ENCODE data around the gene ZBTB7C. TPM values are rescaled to one million over a fixed set of nuclear protein-coding genes. Genes with fewer than 3 reads are reported as not detected.

The ZBTB7C gene
- total RNA-seq, 2 experiments from 2014 or later: not detected

- ChIA-PET POLR2A (no interaction called here), CTCF (ENCODE audit: unreplicated experiment) (no interaction called here)
- Histone ChIP-seq H3K79me2 (ENCODE audit: insufficient read depth, low read depth, low read length) (no peaks in the 10 kb centered on the region), H4K20me1 (ENCODE audit: insufficient read depth, low read length) (no peaks in the 10 kb centered on the region), H3K9me2 (ENCODE audit: insufficient read depth, low read length) (no peaks in the 10 kb centered on the region), H2AFZ (ENCODE audit: low read length) (no peak overlapping the region), H3K4me3 (ENCODE audit: low read depth, low read length, poor library complexity, severe bottlenecking) (no peak overlapping the region), H3K36me3 (ENCODE audit: insufficient read depth, low read length) (no peaks in the 10 kb centered on the region), H3K9me3 (ENCODE audit: low read length) (no peaks in the 10 kb centered on the region), H3K27ac (ENCODE audit: low read depth, low read length, poor library complexity, severe bottlenecking) (no peak overlapping the region), H3K4me1 (ENCODE audit: insufficient read depth, low read length, poor library complexity, severe bottlenecking) (no peaks in the 10 kb centered on the region), H3K4me2 (ENCODE audit: low read length) (no peak overlapping the region)
- no TSS peak for BruUV-seq (replicated peaks)
- DNase-seq (ENCODE audit: low spot score): no peak
- TF ChIP-seq EZH2phosphoT487 (IDR thresholded peaks at IDR 0.05; ENCODE audit: borderline replicate concordance, low read depth, low read length) (no peak), CTCF (conservative IDR thresholded peaks at IDR 0.05; ENCODE audit: low read length) (no peak)
- intact Hi-C loops (cut with micrococcal nuclease; ENCODE audit: unreplicated experiment): no loop called here
These were observed 317.2 kb downstream of the ZBTB7C start for GRCh38 chr18:48091869-48092497.

- Histone ChIP-seq H4K20me1 (ENCODE audit: insufficient read depth, low read length) (no peaks in the 10 kb centered on the region), H2AFZ (ENCODE audit: low read length) (no peak overlapping the region), H3K4me2 (ENCODE audit: low read length) (no peak overlapping the region), H3K36me3 (ENCODE audit: insufficient read depth, low read length) (no peaks in the 10 kb centered on the region), H3K9me3 (ENCODE audit: low read length) (no peaks in the 10 kb centered on the region), H3K79me2 (ENCODE audit: insufficient read depth, low read depth, low read length) (no peaks in the 10 kb centered on the region), H3K9me2 (ENCODE audit: insufficient read depth, low read length) (no peaks in the 10 kb centered on the region), H3K27ac (ENCODE audit: low read depth, low read length, poor library complexity, severe bottlenecking) (no peak overlapping the region), H3K4me1 (ENCODE audit: insufficient read depth, low read length, poor library complexity, severe bottlenecking) (no peaks in the 10 kb centered on the region), H3K4me3 (ENCODE audit: low read depth, low read length, poor library complexity, severe bottlenecking) (no peak overlapping the region)
- DNase-seq (ENCODE audit: low spot score): no peak
- BruUV-seq (replicated peaks): no TSS peak
- CTCF ChIA-PET (ENCODE audit: unreplicated experiment): no interaction called here
- TF ChIP-seq EZH2phosphoT487 (IDR thresholded peaks at IDR 0.05; ENCODE audit: borderline replicate concordance, low read depth, low read length) (no peak), CTCF (conservative IDR thresholded peaks at IDR 0.05; ENCODE audit: low read length) (no peak)
- intact Hi-C loops (cut with micrococcal nuclease; ENCODE audit: unreplicated experiment): no loop called here
- POLR2A ChIA-PET: no interaction called here
These were observed 318.5 kb downstream of the ZBTB7C start for GRCh38 chr18:48090702-48091101.

DNA sequence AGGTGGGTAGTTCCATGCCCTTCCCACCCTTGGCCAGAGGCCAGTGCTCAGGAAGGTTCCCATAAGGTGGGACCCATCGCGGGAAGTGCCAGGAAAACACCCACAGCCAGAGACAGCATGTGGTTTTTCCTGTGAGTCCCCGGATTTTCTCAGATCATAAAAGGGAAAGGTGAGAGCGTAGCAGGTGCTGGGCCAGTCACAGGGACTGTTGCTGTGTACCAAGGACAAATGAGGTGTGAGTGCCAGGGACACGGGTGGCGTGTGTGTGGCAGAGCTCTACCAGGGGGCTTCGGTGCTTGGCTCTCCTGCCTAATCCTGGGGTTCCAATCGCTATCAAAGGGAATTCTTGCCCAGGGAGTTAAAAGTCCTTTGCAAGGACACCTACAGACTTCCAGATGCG is 319.2 kb downstream of the ZBTB7C start:
- Histone ChIP-seq H3K27ac (ENCODE audit: low read depth, low read length, poor library complexity, severe bottlenecking) (no peak overlapping the region), H2AFZ (ENCODE audit: low read length) (no peak overlapping the region), H3K4me2 (ENCODE audit: low read length) (no peak overlapping the region), H3K79me2 (ENCODE audit: insufficient read depth, low read depth, low read length) (no peaks in the 10 kb centered on the region), H3K9me3 (ENCODE audit: low read length) (no peaks in the 10 kb centered on the region), H3K36me3 (ENCODE audit: insufficient read depth, low read length) (no peaks in the 10 kb centered on the region), H3K4me1 (ENCODE audit: insufficient read depth, low read length, poor library complexity, severe bottlenecking) (no peaks in the 10 kb centered on the region), H4K20me1 (ENCODE audit: insufficient read depth, low read length) (no peaks in the 10 kb centered on the region), H3K9me2 (ENCODE audit: insufficient read depth, low read length) (no peaks in the 10 kb centered on the region), H3K4me3 (ENCODE audit: low read depth, low read length, poor library complexity, severe bottlenecking) (no peak overlapping the region)
- no peak for TF ChIP-seq EZH2phosphoT487 (IDR thresholded peaks at IDR 0.05; ENCODE audit: borderline replicate concordance, low read depth, low read length)
- TF ChIP-seq CTCF (conservative IDR thresholded peaks at IDR 0.05; ENCODE audit: low read length): no peak
- BruUV-seq (replicated peaks): no TSS peak
- no peak for DNase-seq (ENCODE audit: low spot score)
- ChIA-PET CTCF (ENCODE audit: unreplicated experiment) (no interaction called here), POLR2A (no interaction called here)
- intact Hi-C loops (cut with micrococcal nuclease; ENCODE audit: unreplicated experiment): no loop called here

Measured in OCI-LY7 (cell line).